Astrocyte of the cerebellum (primary cell): ENCODE measurements around the gene TTN.
A peak's percentile ranks its signal among the peaks of the same experiment; 100 is the strongest.

Experiments
- DNase-seq: peaks from one replicate; pipeline ENCODE4 v3.0.0-alpha.2; 2011; ENCODE audit warnings: low read depth
- H3K4me3 ChIP-seq: 2 replicates; pipeline ENCODE4 v1.5.1; 2011; ENCODE audit warnings: mild to moderate bottlenecking, low read depth, low read length, moderate library complexity
- CTCF ChIP-seq: IDR thresholded peaks from 2 replicates; pipeline ENCODE4 v1.5.1; 2012; ENCODE audit warnings: low read length, low read depth, moderate library complexity, mild to moderate bottlenecking; ENCODE audit errors: missing control alignments
- in situ Hi-C: cut with HindIII; loops from 2 replicates; pipeline ENCODE4 v1.10.0; 2017; ENCODE audit warnings: low sequenced_read_pairs

Gene TTN

DNA sequence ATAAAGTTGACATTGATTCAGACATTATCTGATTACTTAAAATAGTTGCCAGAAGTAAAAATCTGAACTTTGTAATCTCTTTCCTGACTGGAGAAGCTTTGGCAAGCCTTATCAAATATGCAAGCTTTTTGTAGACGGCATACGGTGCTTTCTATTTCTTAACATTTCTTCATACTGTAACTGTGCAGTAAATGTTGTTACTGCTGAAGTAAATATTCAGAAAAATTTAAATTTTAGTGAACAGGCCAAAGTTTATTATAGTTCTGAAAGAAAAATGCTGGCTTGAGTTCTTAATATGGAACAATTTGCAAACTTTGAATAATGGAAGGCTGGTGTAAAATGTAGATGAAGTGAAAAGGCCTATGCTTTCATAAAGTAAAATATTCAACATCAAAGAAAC, 1.8 kb downstream of the TTN start:
- no peak for DNase-seq
- in situ Hi-C loops = no loop called here
- no peak for TF ChIP-seq CTCF
- H3K4me3 ChIP-seq = no peak overlapping the region

DNA sequence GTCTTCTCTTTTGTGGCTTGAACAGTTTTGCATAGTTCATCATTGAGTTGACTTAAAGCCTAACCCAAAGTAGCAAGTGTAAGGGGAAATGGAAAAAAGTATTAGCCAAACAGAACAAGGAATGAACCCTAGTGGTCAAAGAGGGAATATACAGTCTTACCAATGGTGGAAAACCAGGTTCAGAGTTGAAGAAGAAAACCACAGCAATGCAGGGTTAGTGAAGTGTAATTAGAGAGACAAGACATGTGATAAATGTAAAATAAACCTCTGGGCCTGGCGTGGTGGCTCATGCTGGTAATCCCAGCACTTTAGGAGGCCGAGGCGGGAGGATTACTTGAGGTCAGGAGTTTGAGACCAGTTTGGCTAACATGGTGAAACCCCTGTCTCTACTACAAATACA, 2.4 kb downstream of the TTN start:
- TF ChIP-seq CTCF = peak; percentile 24
- no peak for DNase-seq
- no peak overlapping the region for H3K4me3 ChIP-seq
- in situ Hi-C loops = no loop called here

- TF ChIP-seq CTCF = no peak
- no peak overlapping the region for H3K4me3 ChIP-seq
- DNase-seq = no peak
- in situ Hi-C loops = no loop called here
Measured at GRCh38 chr2:178800510-178800909, 6.7 kb downstream of the TTN start.

DNA sequence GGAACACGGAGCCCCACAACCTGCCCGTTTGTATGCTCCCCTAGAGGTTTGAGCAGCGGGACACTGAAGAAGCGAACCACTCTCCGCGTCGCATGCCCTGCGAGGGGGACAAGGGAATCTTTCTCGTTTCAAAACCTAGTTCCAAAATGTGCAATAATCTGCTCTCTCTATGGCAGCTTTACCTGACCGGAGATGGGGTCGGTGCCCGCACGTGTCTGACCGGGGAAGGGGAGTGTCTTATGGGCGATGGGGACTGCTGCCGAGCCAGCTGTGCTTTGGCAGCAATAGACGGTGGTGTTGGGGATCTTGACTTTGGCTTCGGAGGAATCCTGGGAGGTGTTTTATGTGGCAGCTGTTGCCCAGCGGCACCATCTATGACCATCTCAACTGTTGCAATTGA, 7.9 kb downstream of the TTN start:
- no peak for DNase-seq
- in situ Hi-C loops = no loop called here
- no peak overlapping the region for H3K4me3 ChIP-seq
- no peak for TF ChIP-seq CTCF

- in situ Hi-C loops = no loop called here
- no peak overlapping the region for H3K4me3 ChIP-seq
- TF ChIP-seq CTCF = peak; percentile 20
- peak; percentile 62 for DNase-seq
Measured at GRCh38 chr2:178796079-178796677, 11.0 kb downstream of the TTN start.

DNA sequence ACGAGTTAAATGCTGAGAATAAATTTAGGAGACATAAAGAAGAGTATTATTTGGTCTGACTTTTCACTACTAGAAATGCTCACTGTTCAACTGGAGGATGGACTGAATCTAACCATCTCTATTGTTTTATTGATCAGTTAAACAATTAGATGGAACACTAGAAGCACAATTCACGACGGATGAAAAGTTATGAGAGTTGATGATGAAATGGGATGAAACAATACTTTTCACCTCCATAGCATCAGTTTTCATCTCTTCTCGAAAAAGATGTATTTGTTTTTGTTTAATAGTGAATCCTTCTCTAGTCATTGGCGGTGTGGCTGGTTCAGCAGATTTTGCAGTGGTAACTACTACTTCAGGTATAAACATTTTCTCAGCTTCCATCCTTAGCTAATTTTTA, 19.3 kb downstream of the TTN start:
- no peak for DNase-seq
- in situ Hi-C loops = no loop called here
- H3K4me3 ChIP-seq = no peak overlapping the region
- TF ChIP-seq CTCF = no peak

DNA sequence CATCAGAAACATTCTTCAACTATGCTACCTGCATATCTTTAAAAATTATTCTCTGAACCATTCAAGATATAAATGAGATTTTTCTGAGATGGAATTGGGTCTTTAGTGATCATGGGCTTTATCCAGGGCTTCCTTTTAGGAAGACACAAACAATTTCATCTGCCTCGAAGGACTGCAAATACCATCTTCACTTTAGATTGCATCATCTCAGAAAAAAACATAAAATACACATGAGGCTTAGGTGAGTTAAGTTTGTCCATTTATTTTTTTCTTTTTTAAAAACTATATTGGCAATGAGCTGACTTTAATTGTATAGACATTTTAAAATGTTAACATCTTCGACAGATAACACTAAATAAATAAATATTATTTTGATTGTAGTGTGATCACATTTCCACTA, 20.1 kb downstream of the TTN start:
- in situ Hi-C loops = no loop called here
- no peak for DNase-seq
- no peak overlapping the region for H3K4me3 ChIP-seq
- TF ChIP-seq CTCF = no peak
